Activated T-cell treated with anti-CD3 and anti-CD28 coated beads for 48 hours (primary cell): ENCODE data around the gene CNTNAP5.
"Not testable (repeated sequence)": the region's sequence is repeated elsewhere in the genome, so short reads cannot be mapped to it uniquely, and the experiment has no call there.

Source experiments
- DNase-seq: peaks from one replicate; pipeline ENCODE4 v3.0.0-alpha.2; 2020; ENCODE audit warnings: low read depth

Gene CNTNAP5

DNA sequence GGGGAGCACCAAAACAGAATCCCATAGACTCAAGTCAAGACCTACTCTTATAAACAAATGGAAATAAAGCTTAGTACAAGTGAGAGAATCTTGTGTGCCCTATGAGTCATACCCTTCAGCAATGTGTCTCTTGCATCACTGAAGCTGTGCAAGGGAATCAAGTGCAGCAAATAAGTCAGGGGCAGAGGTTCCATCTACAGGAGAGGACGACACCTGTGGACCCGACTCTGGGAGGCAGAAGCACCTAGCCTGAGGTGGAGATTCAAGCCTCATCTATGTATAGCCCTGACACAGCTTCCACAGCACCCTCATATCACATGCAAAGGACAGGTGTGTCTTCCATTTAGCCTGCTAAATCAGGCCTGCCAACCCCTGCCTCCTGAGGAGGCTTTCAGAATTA, 298.2 kb downstream of the CNTNAP5 start:
- no peak for DNase-seq

DNA sequence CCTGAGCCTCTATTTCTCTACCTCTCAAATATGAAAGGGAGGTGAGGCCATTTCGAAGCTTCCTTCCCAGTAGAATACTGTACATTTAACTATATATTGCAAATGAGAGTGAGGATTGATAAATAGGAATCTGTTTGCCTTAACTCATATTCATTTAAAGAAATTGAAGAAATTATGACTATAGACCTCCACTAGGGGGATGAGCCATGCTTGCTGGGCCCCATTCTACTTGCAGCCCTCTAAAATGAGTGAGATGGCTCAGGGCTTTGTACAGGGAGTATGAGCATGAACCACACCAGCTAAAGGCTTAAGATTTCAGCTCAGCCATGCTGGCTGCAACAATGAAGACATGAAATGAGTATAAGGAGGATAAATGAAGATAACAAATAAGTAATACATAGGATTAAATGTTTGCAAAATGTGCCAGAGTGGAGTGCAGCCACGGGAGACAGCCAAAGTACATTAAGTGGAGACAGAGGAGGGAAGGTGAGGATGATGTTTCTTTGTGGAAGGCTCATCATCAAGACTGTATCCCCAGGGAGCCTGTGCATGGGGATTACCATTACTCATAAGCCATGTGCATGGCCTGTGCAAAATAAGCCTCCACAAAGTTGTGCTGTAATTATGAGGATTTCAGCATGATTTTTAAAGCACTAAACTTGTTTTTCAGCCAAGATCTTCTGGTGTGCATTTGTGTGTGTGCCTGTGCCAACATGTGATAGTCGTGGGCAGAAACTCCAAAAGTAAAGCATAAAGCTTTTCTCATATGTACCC, 300.8 kb downstream of the CNTNAP5 start:
- DNase-seq = no peak

DNA sequence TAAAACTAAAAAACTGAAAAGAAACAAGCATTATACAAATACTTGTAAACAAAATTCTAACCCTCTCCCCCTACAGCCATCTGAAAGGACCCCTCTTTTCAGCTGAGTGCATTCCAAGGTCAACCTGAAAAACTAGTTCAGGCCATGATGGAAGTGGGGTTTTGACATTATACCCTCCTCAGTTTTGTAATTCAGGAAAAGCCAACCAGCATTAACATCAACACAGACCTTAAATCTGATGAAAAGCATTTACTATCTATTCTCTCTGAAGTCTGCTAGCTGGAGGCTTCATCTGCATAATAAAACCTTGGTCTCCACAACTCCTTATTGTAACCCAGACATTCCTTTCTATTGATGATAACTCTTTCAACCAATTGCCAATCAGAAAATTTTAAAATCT, 302.2 kb downstream of the CNTNAP5 start:
- no peak for DNase-seq

DNA sequence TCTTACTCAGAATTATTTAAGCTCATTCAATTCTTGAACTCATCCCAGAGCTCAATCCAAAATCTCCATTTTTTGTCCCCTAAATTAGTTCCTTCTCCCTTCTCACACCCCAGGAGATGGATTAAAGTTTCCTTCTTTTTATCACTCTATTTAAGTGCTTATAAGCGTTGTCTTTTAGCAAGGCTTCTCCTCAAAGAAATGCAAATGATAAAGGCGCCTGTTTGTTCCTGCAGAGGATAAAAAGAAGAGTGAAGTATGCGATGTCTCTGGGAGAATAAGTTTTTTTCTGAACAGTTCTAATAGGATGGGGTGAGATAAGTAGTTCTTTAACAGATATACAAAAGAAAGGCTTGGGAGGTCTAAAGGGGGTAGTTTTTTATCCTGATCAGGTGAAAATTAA, 303.3 kb downstream of the CNTNAP5 start:
- DNase-seq = no peak

DNA sequence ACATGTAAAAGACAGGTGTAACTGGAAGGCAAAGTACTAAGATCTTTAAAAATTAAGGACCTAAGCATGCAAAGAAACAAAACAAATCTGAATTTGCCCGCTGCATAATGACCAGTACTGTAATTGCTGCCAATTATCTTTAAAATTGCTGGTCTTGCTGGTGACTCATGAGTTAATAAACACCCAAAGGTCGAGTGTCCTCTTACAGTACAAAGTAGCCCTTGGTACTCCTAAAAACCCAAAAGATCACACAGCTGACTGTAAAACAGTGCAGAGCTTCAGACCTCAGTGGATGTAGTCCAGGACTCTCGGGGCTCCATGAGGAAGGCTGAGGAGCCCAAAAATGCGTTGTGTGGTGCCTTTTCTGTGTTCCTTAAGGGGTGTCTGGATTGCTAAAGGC, 308.7 kb downstream of the CNTNAP5 start:
- no peak for DNase-seq

DNA sequence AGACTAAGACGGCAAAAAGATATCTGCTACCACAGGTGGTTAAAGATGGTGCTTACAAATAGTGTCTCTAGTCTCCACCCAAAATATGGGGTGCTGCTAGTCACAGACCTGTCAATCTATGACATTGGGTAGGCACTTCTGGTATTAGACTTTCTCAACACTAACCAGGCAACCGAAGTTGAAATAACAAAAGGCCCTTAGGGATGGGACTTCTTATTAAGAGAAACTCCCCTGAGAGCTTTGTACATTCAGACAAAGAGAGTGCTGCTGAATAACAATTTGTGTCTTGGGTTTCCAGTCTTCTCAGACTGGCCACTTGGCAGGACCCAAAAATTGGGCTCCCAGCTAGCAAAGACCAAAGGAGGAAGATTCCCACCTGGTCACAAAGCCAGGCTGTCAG, 310.0 kb downstream of the CNTNAP5 start:
- no peak for DNase-seq

DNA sequence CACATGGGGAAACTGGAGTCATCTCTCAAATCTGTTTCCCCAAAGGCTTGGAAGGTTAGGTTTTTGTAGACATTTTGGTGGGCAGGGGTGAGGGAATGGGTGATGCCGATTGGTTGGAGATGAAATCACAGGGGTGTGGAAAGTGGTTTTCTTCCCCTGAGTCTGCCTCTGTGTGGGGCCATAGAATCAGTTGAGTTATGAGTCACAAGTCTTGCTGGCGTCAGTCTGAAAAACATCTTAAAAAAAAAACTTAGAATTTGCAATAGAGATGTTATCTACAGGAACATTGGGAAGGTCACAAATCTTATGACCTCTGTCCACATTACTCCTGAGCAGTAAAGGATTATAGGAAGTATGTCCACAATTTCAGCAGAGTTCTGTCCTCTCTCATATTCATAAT, 314.6 kb downstream of the CNTNAP5 start:
- DNase-seq = no peak

DNA sequence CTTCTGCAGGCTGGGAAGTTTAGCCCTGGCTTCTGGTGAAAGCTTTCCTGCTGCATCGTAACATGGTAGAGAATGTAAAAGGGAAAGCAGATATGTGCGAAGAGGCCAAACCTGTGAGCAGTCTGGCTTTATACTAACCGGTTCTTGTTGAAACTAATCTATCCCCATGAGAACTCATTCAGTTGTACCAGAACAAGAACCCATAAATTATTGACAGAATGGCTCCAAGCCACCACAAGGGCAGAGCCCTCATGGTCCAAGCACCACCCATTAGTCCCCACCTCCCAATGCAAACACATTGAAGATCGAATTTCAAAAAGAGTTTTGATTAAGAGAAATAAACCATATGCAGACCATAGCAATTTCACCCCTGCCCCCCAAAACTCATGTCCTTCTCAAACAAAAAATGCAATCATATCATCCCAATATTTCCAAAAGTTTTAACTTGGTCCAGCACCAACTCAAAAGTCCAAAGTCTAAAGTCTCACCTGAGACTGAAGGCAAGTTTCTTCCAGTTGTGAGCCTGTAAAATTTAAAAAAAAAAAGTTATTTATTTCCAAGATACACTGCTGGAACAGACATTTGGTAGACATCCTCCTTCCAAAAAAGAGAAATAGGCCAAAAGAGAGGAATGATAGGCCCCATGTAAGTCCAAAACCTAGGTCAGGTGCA, 318.9 kb downstream of the CNTNAP5 start:
- no peak for DNase-seq

DNA sequence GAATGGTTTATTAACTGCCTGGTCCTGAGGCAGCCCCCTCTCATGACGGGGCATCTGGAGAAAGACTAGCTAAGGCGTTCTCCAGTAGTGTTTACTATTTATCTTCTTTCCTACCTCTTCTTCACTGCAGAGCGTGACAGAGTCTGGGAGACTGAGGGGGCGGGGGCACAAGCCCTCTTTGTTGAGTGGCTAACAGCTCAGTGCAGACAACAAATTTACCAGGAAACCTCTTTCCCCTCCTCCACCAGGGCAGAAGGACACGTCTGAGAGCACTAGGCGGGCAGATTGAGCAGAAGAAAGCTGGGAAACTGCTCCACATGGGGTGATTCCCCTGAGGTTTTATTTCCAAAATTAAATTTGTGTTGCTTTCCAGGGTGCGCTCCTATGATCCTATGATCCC, 322.1 kb downstream of the CNTNAP5 start:
- no peak for DNase-seq

DNA sequence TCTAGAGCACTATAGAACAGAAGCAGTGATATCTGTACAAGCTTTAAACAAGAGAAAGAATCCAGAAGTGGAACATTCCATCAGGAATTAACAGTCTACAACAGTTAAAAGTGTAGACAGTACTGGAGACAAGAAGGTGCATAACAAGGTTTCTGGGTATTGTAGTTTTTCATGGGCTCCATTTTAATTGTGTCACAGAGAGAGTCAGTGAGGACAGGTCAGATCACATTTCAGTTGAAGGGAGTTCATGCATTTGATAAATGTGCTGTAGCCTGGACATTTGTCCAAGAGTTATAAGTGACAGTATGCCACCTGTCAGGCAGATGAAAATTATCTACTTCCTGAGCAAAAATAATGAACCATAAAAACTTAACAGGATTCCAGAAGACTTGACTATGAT, 328.6 kb downstream of the CNTNAP5 start:
- DNase-seq = no peak

DNA sequence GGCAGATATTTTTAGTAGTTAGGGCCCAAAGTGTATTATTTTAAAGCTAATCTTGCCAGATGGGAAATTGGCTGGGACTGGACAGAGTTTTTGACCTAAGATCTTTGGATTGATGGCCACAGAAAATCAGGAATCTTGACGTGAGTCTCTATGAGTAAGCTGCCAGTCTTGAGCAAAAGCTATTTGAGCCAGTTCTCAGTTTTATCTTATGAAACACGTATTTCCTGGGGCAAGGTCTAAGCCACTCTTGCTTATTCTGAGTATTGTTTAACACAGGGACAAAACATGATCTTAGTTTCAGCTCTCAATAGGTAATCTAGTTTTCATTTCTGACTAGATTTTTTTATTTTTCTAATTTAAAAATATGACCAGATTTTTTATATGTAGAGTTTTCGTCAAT, 329.4 kb downstream of the CNTNAP5 start:
- DNase-seq = no peak

DNA sequence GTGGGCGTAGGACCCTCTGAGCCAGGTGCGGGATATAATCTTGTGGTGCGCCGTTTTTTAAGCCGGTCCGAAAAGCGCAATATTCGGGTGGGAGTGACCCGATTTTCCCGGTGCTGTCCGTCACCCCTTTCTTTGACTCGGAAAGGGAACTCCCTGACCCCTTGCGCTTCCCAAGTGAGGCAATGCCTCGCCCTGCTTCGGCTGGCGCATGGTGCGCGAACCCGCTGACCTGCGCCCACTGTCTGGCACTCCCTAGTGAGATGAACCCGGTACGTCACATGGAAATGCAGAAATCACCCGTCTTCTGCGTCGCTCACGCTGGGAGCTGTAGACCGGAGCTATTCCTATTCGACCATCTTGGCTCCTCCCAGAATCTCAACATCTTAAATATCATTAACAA, 336.9 kb downstream of the CNTNAP5 start:
- DNase-seq = not testable (repeated sequence)

DNA sequence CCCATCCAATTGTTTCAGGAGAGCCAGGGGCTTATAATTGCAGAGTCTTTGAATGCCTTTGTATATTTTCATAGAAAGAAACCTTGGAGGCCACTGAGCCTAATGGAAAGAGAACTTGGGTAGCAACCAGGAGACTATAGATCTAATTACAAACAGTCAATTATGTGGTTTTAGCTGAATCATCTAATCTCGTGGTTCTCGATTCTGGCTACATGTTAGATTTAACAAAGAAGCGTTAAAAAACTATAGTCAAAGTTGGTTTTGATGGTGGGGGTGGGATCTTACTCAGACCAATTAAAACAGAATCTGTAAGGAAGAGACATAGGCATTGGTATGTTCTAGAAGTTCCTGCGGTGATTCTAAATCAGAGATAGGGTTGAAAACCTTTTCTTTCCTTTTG, 344.1 kb downstream of the CNTNAP5 start:
- DNase-seq = no peak

DNA sequence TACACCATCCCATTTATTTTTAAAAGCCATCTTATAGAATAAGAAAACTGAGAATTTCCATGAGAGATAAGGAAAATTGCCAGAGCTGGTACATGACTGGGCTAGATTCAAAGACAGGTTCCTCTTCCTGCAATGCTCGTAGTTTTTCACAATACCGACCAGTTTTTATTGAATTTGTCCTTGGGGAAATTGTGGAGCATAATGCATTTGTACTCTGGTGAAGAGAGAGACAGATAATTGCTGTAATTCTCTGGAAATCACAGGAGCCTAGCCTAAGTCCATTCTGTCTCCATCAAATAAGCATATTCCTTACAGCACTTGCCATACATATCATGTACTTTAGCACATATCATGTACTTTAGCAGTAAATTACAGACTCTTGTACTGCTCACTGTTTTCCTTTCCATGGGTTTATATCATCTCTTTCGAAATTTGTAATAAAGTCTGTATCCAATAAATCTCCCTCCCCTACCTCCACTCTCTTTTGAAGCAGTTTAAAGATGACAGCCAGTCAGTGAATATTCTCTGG, 355.2 kb downstream of the CNTNAP5 start:
- no peak for DNase-seq

DNA sequence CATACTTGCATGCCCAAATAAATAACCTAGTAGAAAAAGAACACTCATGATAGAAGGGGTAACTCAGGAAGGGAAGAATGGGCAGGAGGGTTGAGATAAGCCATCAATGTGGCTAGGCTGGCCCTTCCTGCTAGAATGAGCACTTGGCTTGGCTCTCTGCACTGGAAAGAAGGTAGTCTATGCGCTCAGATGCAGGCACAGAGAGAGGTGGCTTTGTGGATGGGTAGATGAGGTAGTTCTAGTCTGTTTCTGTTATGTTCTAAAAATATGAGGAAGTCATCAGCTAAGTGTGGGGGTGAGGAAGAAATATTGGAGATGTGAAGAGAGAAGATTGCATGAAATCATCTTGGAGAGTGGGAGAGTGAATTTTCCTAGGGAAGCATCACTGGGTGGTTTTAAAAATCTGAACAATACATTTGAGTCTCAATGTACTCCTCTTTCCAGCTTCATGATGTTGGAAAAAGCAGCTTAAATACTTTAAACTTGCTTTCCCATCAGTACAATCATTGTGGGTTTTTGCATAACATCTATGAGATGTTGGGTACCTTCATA, 357.1 kb downstream of the CNTNAP5 start:
- DNase-seq = no peak

DNA sequence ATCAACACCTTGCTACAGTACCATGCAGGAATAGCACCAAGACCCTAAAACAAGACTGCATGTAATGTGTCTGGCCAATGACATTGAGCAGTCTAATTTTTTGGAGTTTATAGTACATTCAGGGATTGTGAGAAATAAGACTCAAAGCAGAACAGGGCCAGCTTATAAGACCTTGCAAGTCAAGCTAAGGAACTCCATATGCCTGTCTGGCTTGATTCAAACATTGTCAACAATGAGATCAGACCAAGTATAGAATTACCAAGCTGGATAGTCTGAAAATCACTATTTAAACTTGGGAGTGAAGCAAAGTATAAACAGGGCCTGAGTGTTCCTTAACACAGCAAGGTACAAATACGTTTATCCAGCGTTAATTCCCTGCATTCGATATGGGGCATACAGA, 370.9 kb downstream of the CNTNAP5 start:
- no peak for DNase-seq

DNA sequence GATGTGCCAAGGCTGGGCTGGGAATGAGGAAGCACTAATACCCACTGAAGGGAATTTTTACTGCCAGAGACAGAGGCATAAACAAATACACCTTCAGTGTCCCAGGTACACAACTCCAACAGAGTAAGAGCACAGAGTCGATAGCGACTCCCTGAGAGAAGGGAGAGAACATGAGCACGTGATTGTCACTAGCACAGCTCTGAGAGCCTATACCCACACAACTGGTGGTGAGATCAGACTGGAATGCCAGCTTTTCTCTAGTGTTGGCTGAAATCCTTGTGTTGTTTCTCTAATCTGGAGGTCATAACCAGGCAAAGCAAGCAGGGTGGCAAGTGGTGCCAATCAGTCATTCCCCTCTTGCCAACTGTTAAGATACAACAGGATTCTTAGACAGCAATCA, 377.2 kb downstream of the CNTNAP5 start:
- no peak for DNase-seq

DNA sequence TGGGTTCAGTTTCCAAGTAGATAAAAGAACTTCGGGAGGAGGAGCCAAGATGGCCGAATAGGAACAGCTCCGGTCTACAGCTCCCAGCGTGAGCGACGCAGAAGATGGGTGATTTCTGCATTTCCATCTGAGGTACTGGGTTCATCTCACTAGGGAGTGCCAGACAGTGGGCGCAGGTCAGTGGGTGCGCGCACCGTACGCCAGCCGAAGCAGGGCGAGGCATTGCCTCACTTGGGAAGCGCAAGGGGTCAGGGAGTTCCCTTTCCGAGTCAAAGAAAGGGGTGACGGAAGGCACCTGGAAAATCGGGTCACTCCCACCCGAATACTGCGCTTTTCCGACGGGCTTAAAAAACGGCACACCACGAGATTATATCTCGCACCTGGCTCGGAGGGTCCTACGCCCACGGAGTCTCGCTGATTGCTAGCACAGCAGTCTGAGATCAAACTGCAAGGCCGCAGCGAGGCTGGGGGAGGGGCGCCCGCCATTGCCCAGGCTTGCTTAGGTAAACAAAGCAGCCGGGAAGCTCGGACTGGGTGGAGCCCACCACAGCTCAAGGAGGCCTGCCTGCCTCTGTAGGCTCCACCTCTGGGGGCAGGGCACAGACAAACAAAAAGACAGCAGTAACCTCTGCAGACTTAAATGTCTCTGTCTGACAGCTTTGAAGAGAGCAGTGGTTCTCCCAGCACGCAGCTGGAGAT, 382.9 kb downstream of the CNTNAP5 start:
- DNase-seq = not testable (repeated sequence)

DNA sequence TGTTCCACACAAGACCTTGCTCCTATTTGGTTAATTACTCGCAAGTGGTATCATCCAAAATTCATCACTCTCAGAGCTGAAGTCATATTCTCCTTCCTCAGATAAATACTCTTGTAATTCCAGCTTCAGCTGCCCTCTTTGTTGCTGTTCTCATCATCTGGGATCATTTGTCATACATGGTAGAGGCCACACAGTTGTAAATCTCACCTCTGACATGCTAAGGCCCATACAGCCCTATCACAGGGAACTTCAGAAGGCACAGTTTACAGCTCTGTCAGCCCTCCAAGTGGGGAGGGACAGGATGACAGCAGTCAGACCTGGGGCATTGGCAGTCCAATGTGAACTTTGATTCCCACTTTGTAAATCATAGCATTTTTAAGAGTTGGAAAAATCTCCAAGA, 399.0 kb downstream of the CNTNAP5 start:
- DNase-seq = no peak

DNA sequence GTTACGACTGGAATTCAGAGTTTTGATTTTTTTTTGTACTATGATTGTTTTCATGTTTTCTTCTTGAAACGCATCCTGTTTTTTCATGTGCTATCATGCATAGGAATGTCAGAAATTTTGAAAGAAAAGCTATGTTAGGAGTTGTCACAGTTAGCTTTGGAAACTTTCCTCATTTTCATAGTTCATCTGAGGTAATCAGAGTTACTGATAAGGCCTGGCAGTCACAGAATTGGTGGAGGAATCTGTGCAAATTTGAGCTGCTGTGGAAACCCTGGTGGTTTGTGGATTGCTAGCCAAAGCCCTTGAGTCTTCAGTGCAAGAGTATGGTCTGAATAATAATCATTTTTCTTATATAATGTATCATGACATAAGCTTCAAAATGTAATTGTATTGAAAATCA, 401.0 kb downstream of the CNTNAP5 start:
- no peak for DNase-seq

DNA sequence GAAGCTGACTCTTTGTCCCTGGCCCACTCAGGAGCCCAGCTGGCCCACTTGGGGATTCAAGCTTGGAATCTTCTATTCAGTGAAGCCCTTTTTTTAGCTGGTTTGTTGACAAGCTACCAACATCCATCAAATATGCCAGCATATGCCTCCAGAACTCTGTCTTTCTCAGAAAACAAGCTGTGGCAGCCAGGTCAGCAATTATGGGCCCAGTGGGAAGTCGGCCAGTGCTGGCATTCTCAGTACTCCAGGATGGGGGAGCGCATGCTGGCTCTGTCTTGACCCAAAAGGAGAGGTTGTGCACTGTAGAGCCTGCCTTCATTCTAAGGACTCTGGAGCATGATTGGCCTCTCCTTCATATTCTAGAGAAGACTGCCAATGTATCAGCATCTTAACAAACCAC, 401.5 kb downstream of the CNTNAP5 start:
- no peak for DNase-seq

DNA sequence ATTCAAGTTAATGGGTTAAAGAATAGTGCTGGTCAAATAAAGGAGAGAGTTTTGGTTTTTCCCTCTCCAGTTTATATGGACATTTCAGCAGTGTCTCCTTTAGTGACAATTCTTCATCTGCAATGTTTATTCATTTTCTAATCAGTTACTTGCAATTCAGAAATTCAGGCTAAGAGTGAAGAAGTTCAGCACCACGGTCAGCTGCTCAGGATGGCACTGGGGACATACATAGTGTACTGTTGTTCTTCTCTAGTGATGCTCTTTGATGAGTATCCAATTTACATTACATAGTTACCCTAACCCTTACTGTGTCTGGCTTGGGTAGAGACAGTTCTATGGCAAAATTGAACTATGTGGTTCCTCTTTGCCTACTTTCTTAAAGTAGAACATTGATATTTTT, 412.7 kb downstream of the CNTNAP5 start:
- no peak for DNase-seq

DNA sequence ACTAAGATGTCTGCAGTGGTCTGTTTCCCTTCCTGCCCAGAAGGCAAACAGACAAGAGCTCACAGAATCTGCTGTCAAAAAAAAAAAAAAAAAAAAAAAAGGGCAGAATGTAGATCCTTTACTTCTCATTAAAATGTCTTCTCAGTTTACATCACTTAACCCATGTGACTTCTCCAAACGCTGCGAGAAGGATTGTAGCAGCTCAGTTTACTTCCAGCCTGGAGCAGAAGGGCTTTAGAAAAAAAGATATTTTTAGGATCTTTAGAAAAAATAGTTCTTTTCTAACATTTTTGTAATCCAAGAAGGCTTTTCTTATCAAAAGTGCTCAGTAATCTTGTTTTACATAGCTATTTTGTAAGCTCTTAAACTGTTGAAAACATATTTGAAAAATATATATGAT, 425.4 kb downstream of the CNTNAP5 start:
- DNase-seq = no peak
